ENCODE results near the gene STX11. TPM values are rescaled to one million over a fixed set of nuclear protein-coding genes. Genes with fewer than 3 reads are reported as not detected.

The STX11 gene
- 1.5 and 1.6 TPM in 2 replicates for total RNA-seq

DNA sequence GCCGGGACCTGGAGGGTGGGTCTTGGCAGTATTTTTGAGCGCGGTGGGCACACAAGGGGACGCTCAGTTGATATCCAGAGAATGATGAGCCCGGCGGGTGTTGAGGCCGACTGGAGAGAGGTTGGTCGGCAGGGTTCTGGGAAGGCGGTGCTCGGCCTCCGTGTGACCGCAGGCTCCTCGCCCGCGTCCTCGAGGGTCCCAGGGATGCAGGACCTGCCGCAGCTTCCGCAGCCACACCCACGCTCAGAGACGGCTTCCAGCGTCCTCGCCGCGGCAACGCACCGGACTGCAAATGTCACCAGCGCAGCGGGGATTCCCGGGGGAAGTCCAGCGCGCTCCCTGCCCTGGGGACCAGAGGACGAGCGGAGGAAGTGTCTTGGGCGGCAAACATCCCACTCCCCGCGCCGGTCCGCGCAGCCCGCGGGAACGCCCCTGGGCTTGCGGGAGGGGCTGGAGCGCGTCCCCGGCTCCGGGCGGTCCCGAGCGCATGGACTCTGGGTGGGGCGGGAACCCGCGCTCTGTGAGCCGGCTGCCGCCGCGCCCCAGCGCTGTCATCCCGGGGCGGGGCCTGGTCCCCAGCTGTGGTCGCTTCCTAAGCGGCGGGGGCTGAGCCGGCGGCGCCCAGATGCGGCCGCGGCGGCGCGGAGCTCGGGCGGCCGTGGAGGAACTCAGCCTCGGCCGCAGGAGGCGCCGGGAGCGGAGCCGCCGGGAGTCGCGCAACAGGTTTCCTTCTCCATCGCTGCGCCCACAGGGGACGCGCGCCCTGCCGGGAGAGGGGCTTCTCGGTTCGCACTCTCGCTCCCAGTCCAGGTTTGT lies at the start of gene STX11:
TSS of gene STX11 (plus strand) at position 624 of the 816 bp plus-strand sequence. CDS start 36,111 bp downstream, outside the sequence.

Other genes starting within 250 kb of the STX11 start
- 19.2 and 26.5 TPM in 2 replicates for gene PLAGL1, start 142.3 kb upstream of the STX11 start, total RNA-seq
- gene SF3B5, start 54.9 kb upstream of the STX11 start, total RNA-seq = 107 and 154 TPM in 2 replicates
- gene UTRN, start 134.8 kb downstream of the STX11 start, total RNA-seq = 81.9 and 88.9 TPM in 2 replicates